ENCODE data around the gene SLC2A6.

- TF ChIP-seq, protein P1, sequence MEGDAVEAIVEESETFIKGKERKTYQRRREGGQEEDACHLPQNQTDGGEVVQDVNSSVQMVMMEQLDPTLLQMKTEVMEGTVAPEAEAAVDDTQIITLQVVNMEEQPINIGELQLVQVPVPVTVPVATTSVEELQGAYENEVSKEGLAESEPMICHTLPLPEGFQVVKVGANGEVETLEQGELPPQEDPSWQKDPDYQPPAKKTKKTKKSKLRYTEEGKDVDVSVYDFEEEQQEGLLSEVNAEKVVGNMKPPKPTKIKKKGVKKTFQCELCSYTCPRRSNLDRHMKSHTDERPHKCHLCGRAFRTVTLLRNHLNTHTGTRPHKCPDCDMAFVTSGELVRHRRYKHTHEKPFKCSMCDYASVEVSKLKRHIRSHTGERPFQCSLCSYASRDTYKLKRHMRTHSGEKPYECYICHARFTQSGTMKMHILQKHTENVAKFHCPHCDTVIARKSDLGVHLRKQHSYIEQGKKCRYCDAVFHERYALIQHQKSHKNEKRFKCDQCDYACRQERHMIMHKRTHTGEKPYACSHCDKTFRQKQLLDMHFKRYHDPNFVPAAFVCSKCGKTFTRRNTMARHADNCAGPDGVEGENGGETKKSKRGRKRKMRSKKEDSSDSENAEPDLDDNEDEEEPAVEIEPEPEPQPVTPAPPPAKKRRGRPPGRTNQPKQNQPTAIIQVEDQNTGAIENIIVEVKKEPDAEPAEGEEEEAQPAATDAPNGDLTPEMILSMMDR (conservative IDR thresholded peaks at IDR 0.05; ENCODE audit: low read length), result no peak
- no peak for TF ChIP-seq EZH2phosphoT487 (IDR thresholded peaks at IDR 0.05; ENCODE audit: borderline replicate concordance)
Observed at GRCh38 chr9:133528001-133528875, 49.3 kb upstream of the SLC2A6 start.
